Peyer's patch (tissue), 4 donors: Measurements from ENCODE around the gene LMO1.
A peak's percentile ranks its signal among the peaks of the same experiment; 100 is the strongest.

Experiments used
- CTCF ChIP-seq, 6 experiments: fragments of 450-650 bp in 4 of 6; fragments of 200-600 bp in 2 of 6; sonication (generic) in 1 of 6; IDR thresholded peaks; one replicate each; pipeline ENCODE4 v1.5.1; 2017 to 2019; ENCODE audit warnings: antibody characterized with exemption in 6 of 6, mild to moderate bottlenecking in 3 of 6, moderate library complexity in 1 of 6
- POLR2A ChIP-seq, 2 donors: fragments of 450-650 bp; IDR thresholded peaks; one replicate each; pipeline ENCODE4 v1.5.1; 2017; ENCODE audit warnings: antibody characterized with exemption in 2 of 2, mild to moderate bottlenecking in 2 of 2, moderate library complexity in 2 of 2

- peak in 3 of 6 experiments; percentile 22 to 40 (median 31) for TF ChIP-seq CTCF (IDR thresholded peaks at IDR 0.05)
- TF ChIP-seq POLR2A (IDR thresholded peaks at IDR 0.05), result no peak
Observed at GRCh38 chr11:8209208-8209807, 54.4 kb downstream of the LMO1 start.
